Stimulated activated CD4-positive, alpha-beta T cell treated with anti-CD3 and anti-CD28 coated beads, Interleukin-4, amount 100 ng/mL, for 48 hours (primary cell): Measurements from ENCODE around the gene CDC42EP5.

ENCODE experiments used
- DNase-seq, 2 donors: peaks; one replicate each; pipeline ENCODE4 v3.0.0-alpha.2; 2020; ENCODE audit warnings: low read depth in 2 of 2

Gene CDC42EP5

GRCh38 chr19:54428323-54429175 lies 44.5 kb downstream of the CDC42EP5 start:
- DNase-seq = no peak

- DNase-seq = no peak
Measured at GRCh38 chr19:54427586-54427985, 45.5 kb downstream of the CDC42EP5 start.

GRCh38 chr19:54426291-54426931 lies 46.7 kb downstream of the CDC42EP5 start:
- no peak for DNase-seq

GRCh38 chr19:54425382-54425723 lies 47.7 kb downstream of the CDC42EP5 start:
- no peak for DNase-seq

- no peak for DNase-seq
Measured at GRCh38 chr19:54424660-54425381, 48.3 kb downstream of the CDC42EP5 start.

- no peak for DNase-seq
Measured at GRCh38 chr19:54424201-54424600, 48.9 kb downstream of the CDC42EP5 start.

- DNase-seq = no peak
Measured at GRCh38 chr19:54422136-54422535, 51.0 kb downstream of the CDC42EP5 start.

GRCh38 chr19:54421521-54421920 lies 51.6 kb downstream of the CDC42EP5 start:
- DNase-seq = no peak

- no peak for DNase-seq
Measured at GRCh38 chr19:54421169-54421516, 52.0 kb downstream of the CDC42EP5 start.

GRCh38 chr19:54420383-54421168 lies 52.5 kb downstream of the CDC42EP5 start:
- DNase-seq = no peak

- no peak for DNase-seq
Measured at GRCh38 chr19:54420068-54420382, 53.1 kb downstream of the CDC42EP5 start.

GRCh38 chr19:54418930-54419800 lies 53.9 kb downstream of the CDC42EP5 start:
- no peak for DNase-seq

GRCh38 chr19:54418030-54418929 lies 54.8 kb downstream of the CDC42EP5 start:
- DNase-seq = no peak

GRCh38 chr19:54416695-54417491 lies 56.2 kb downstream of the CDC42EP5 start:
- DNase-seq = no peak

- DNase-seq = no peak
Measured at GRCh38 chr19:54415901-54416673, 57.0 kb downstream of the CDC42EP5 start.

GRCh38 chr19:54415208-54415900 lies 57.7 kb downstream of the CDC42EP5 start, which contains the start of gene TTYH1:
Gene TTYH1 (plus strand): TSS chr19:54415464. CDS start chr19:54415553, 89 bp downstream.
- DNase-seq = peak; percentile 22 to 56
